Activated CD8-positive, alpha-beta T cell treated with anti-CD3 and anti-CD28 coated beads, Interleukin-2, amount 10 ng/mL, durations not matched to agents 7 days and 5 days (primary cell): Measurements from ENCODE around the gene DMBT1. TPM values are rescaled to one million over a fixed set of nuclear protein-coding genes. Genes with fewer than 3 reads are reported as not detected.

Experiments used
- ATAC-seq: fragments of 150-1000 bp; cut with Tn5 transposase; one replicate; pipeline ENCODE4 v1.10.0; 2021; ENCODE audit warnings: moderate library complexity
- CTCF ChIA-PET: fragments of 350-600 bp; sonication (Branson Sonifier 250); formaldehyde crosslinking; loops from one replicate; lab custom pipeline; 2021; ENCODE audit warnings: antibody characterized with exemption; lab: Charles Lee
- POLR2A ChIA-PET: fragments of 350-600 bp; sonication (Branson Sonifier 250); formaldehyde crosslinking; loops from one replicate; lab custom pipeline; 2021; ENCODE audit warnings: antibody characterized with exemption; lab: Charles Lee
- DNase-seq: peaks from one replicate; pipeline ENCODE4 v3.0.0-alpha.2; 2020
- H3K27ac Mint-ChIP-seq: one replicate; pipeline ENCODE4 v1.8.0; 2021; ENCODE audit warnings: mild to moderate bottlenecking, mixed read lengths
- H3K27me3 Mint-ChIP-seq: one replicate; pipeline ENCODE4 v1.8.0; 2021; ENCODE audit warnings: low read depth, mixed read lengths
- H3K36me3 Mint-ChIP-seq: one replicate; pipeline ENCODE4 v1.8.0; 2021; ENCODE audit warnings: low read depth, mixed read lengths
- H3K4me1 Mint-ChIP-seq: one replicate; pipeline ENCODE4 v1.8.0; 2021; ENCODE audit warnings: low read depth, mixed read lengths
- H3K4me3 Mint-ChIP-seq: one replicate; pipeline ENCODE4 v1.8.0; 2021; ENCODE audit warnings: mild to moderate bottlenecking, mixed read lengths
- H3K9me3 Mint-ChIP-seq: one replicate; pipeline ENCODE4 v1.8.0; 2022; ENCODE audit warnings: mixed read lengths; ENCODE audit not compliant: insufficient read depth
- total RNA-seq, 2 experiments: library from RNA; stranded (reverse); gene quantifications; one replicate each; pipeline ENCODE4 v1.2.3, GENCODE V29; 2021

The DMBT1 gene
- total RNA-seq, 2 experiments from 2014 or later, result not detected

GRCh38 chr10:122636953-122637352, 76.4 kb downstream of the DMBT1 start:
- H3K36me3 Mint-ChIP-seq, result no peaks in the 10 kb centered on the region
- no peaks in the 10 kb centered on the region for H3K27me3 Mint-ChIP-seq
- POLR2A ChIA-PET, result no interaction called here
- no peaks in the 10 kb centered on the region for H3K4me1 Mint-ChIP-seq
- CTCF ChIA-PET, result no interaction called here
- H3K9me3 Mint-ChIP-seq, result no peaks in the 10 kb centered on the region
- H3K4me3 Mint-ChIP-seq, result no peak overlapping the region
- H3K27ac Mint-ChIP-seq, result no peak overlapping the region
- no peak for ATAC-seq
- no peak for DNase-seq

- no peak overlapping the region for H3K4me3 Mint-ChIP-seq
- CTCF ChIA-PET, result no interaction called here
- POLR2A ChIA-PET, result no interaction called here
- no peaks in the 10 kb centered on the region for H3K4me1 Mint-ChIP-seq
- ATAC-seq (no peak), DNase-seq (no peak)
- no peaks in the 10 kb centered on the region for H3K36me3 Mint-ChIP-seq
- H3K9me3 Mint-ChIP-seq, result no peaks in the 10 kb centered on the region
- H3K27ac Mint-ChIP-seq, result no peak overlapping the region
- no peaks in the 10 kb centered on the region for H3K27me3 Mint-ChIP-seq
Measured at GRCh38 chr10:122637376-122637775, 76.8 kb downstream of the DMBT1 start.

- no peak for ATAC-seq
- no peaks in the 10 kb centered on the region for H3K9me3 Mint-ChIP-seq
- CTCF ChIA-PET, result no interaction called here
- no peaks in the 10 kb centered on the region for H3K36me3 Mint-ChIP-seq
- POLR2A ChIA-PET, result no interaction called here
- H3K4me3 Mint-ChIP-seq, result no peak overlapping the region
- no peaks in the 10 kb centered on the region for H3K4me1 Mint-ChIP-seq
- H3K27me3 Mint-ChIP-seq, result no peaks in the 10 kb centered on the region
- no peak for DNase-seq
- H3K27ac Mint-ChIP-seq, result no peak overlapping the region
Measured at GRCh38 chr10:122638106-122638505, 77.6 kb downstream of the DMBT1 start.

GRCh38 chr10:122639801-122640200, 79.2 kb downstream of the DMBT1 start:
- POLR2A ChIA-PET, result no interaction called here
- CTCF ChIA-PET, result interaction anchor here (1.1 kb wide), 1 partner anchor 9 kb away, joined by 4 read pairs; no protein-coding TSS in a partner anchor
- H3K36me3 Mint-ChIP-seq, result no peaks in the 10 kb centered on the region
- no peaks in the 10 kb centered on the region for H3K4me1 Mint-ChIP-seq
- H3K9me3 Mint-ChIP-seq, result no peaks in the 10 kb centered on the region
- ATAC-seq, result no peak
- DNase-seq, result no peak
- H3K4me3 Mint-ChIP-seq, result no peak overlapping the region
- H3K27ac Mint-ChIP-seq, result no peak overlapping the region
- no peaks in the 10 kb centered on the region for H3K27me3 Mint-ChIP-seq

GRCh38 chr10:122640921-122641320, 80.4 kb downstream of the DMBT1 start:
- POLR2A ChIA-PET, result no interaction called here
- DNase-seq (no peak), ATAC-seq (no peak)
- no peaks in the 10 kb centered on the region for H3K27me3 Mint-ChIP-seq
- no peaks in the 10 kb centered on the region for H3K9me3 Mint-ChIP-seq
- H3K27ac Mint-ChIP-seq, result no peak overlapping the region
- CTCF ChIA-PET, result no interaction called here
- no peaks in the 10 kb centered on the region for H3K4me1 Mint-ChIP-seq
- no peak overlapping the region for H3K4me3 Mint-ChIP-seq
- no peaks in the 10 kb centered on the region for H3K36me3 Mint-ChIP-seq

GRCh38 chr10:122642726-122643605, 82.4 kb downstream of the DMBT1 start:
- H3K4me1 Mint-ChIP-seq, result no peaks in the 10 kb centered on the region

GRCh38 chr10:122643931-122644534, 83.5 kb downstream of the DMBT1 start:
- no peaks in the 10 kb centered on the region for H3K9me3 Mint-ChIP-seq
- ATAC-seq (no peak), DNase-seq (no peak)
- CTCF ChIA-PET, result no interaction called here
- no peaks in the 10 kb centered on the region for H3K4me1 Mint-ChIP-seq
- no peaks in the 10 kb centered on the region for H3K27me3 Mint-ChIP-seq
- POLR2A ChIA-PET, result no interaction called here
- H3K27ac Mint-ChIP-seq, result no peak overlapping the region
- H3K36me3 Mint-ChIP-seq, result no peaks in the 10 kb centered on the region
- H3K4me3 Mint-ChIP-seq, result no peak overlapping the region

More at GRCh38 chr10:122642726-122643605, 82.4 kb downstream of the DMBT1 start:
- Mint-ChIP-seq H3K27ac (no peak overlapping the region), H3K27me3 (no peaks in the 10 kb centered on the region), H3K9me3 (no peaks in the 10 kb centered on the region), H3K4me3 (no peak overlapping the region), H3K36me3 (no peaks in the 10 kb centered on the region)
- DNase-seq (no peak), ATAC-seq (no peak)
- ChIA-PET POLR2A (no interaction called here), CTCF (no interaction called here)

- Mint-ChIP-seq H3K9me3 (no peaks in the 10 kb centered on the region), H3K27ac (no peak overlapping the region), H3K4me1 (no peaks in the 10 kb centered on the region), H3K36me3 (no peaks in the 10 kb centered on the region), H3K27me3 (peaks cover 8% of the 10 kb centered on the region), H3K4me3 (no peak overlapping the region)
- ATAC-seq, result no peak
- DNase-seq, result no peak
- ChIA-PET POLR2A (no interaction called here), CTCF (no interaction called here)
Measured at GRCh38 chr10:122646511-122647382, 86.2 kb downstream of the DMBT1 start.

GRCh38 chr10:122647383-122647968, 86.9 kb downstream of the DMBT1 start:
- Mint-ChIP-seq H3K27me3 (peaks cover 9% of the 10 kb centered on the region), H3K27ac (no peak overlapping the region), H3K9me3 (no peaks in the 10 kb centered on the region), H3K36me3 (no peaks in the 10 kb centered on the region), H3K4me3 (no peak overlapping the region), H3K4me1 (no peaks in the 10 kb centered on the region)
- no peak for ATAC-seq
- DNase-seq, result no peak
- ChIA-PET POLR2A (no interaction called here), CTCF (no interaction called here)

- Mint-ChIP-seq H3K36me3 (no peaks in the 10 kb centered on the region), H3K4me3 (no peak overlapping the region), H3K27ac (no peak overlapping the region), H3K9me3 (no peaks in the 10 kb centered on the region), H3K27me3 (peaks cover 20% of the 10 kb centered on the region), H3K4me1 (no peaks in the 10 kb centered on the region)
- POLR2A ChIA-PET, result no interaction called here
- CTCF ChIA-PET, result interaction anchor here (0.8 to 1.4 kb wide), 9 partner anchors 9 to 134 kb away, joined by 3 to 7 read pairs (median 4); no protein-coding TSS in a partner anchor
- ATAC-seq (no peak), DNase-seq (peak; percentile 50)
Measured at GRCh38 chr10:122648599-122649428, 88.3 kb downstream of the DMBT1 start.

- ChIA-PET CTCF (interaction anchor here (1.0 to 1.2 kb wide), 2 partner anchors 42 to 135 kb away, joined by 3 to 4 read pairs; no protein-coding TSS in a partner anchor), POLR2A (no interaction called here)
- Mint-ChIP-seq H3K9me3 (no peaks in the 10 kb centered on the region), H3K4me3 (no peak overlapping the region), H3K36me3 (no peaks in the 10 kb centered on the region), H3K4me1 (no peaks in the 10 kb centered on the region), H3K27ac (no peak overlapping the region), H3K27me3 (peaks cover 21% of the 10 kb centered on the region)
- DNase-seq, result no peak
- ATAC-seq, result no peak
Measured at GRCh38 chr10:122649903-122650302, 89.3 kb downstream of the DMBT1 start.
